GM12878 (cell line): ENCODE data around the gene ZNF804B. TPM values are rescaled to one million over a fixed set of nuclear protein-coding genes. Genes with fewer than 3 reads are reported as not detected.

ENCODE experiments used
- ATAC-seq: fragments of 200-7000 bp; cut with Tn5 transposase; 3 replicates; pipeline ENCODE4 v1.9.1; 2020; ENCODE audit warnings: mild to moderate bottlenecking, moderate library complexity
- BruUV-seq: library from RNA; stranded (reverse); fragments of 400-500 nt; replicated peaks from 2 replicates; lab custom pipeline; 2021; lab: Mats Ljungman, UMichigan
- CTCF ChIA-PET: fragments of 300-600 bp; sonication (Branson Sonifier 250); formaldehyde crosslinking; extraction: SDS; loops from one replicate; lab custom pipeline; 2021; ENCODE audit warnings: inconsistent platforms; lab: Yijun Ruan, JAX
- POLR2A ChIA-PET: fragments of 350-600 bp; formaldehyde crosslinking; extraction: SDS; loops from one replicate; lab custom pipeline; 2021; ENCODE audit warnings: inconsistent platforms; lab: Charles Lee
- RAD21 ChIA-PET: fragments of 300-600 bp; sonication (Branson Sonifier 250); formaldehyde crosslinking; loops from one replicate; lab custom pipeline; 2023; ENCODE audit warnings: antibody characterized with exemption; ENCODE audit not compliant: unreplicated experiment; lab: Charles Lee
- SMC1A ChIA-PET: fragments of 300-600 bp; sonication (Branson Sonifier 250); formaldehyde crosslinking; loops from one replicate; lab custom pipeline; 2023; ENCODE audit not compliant: unreplicated experiment, uncharacterized antibody; lab: Charles Lee
- DNase-seq: peaks from one replicate; pipeline ENCODE4 v3.0.0-alpha.2; 2011; ENCODE audit warnings: low read depth, low spot score
- FAIRE-seq: peaks from 3 replicates; lab custom pipeline; 2011; peaks lifted over from hg19 to GRCh38; lab: Jason Lieb, UNC
- H2AFZ ChIP-seq: 2 replicates; pipeline ENCODE4 v1.6.0; 2011; ENCODE audit warnings: low read depth, low read length, control low read depth; ENCODE audit not compliant: control insufficient read depth
- H3K27ac ChIP-seq: 2 replicates; pipeline ENCODE4 v1.5.1; 2011; ENCODE audit warnings: control low read depth; ENCODE audit not compliant: control insufficient read depth, insufficient read depth
- H3K27me3 ChIP-seq, 2 experiments: replicated peaks in 1 of 2; 2 replicates each; pipeline versions ENCODE4 v1.6.0 to v1.6.1; 2011; ENCODE audit warnings: low read length in 1 of 2; ENCODE audit not compliant: control insufficient read depth in 2 of 2, insufficient read depth in 2 of 2
- H3K36me3 ChIP-seq, 2 experiments: 2 replicates each; pipeline ENCODE4 v1.5.1; 2011; ENCODE audit warnings: low read length in 1 of 2; ENCODE audit not compliant: control insufficient read depth in 2 of 2, insufficient read depth in 2 of 2
- H3K4me1 ChIP-seq: 2 replicates; pipeline ENCODE4 v1.6.1; 2011; ENCODE audit warnings: mild to moderate bottlenecking, low read length, moderate library complexity, mixed read lengths; ENCODE audit not compliant: control insufficient read depth, insufficient read depth
- H3K4me2 ChIP-seq: 2 replicates; pipeline ENCODE4 v1.6.0; 2011; ENCODE audit warnings: control low read depth; ENCODE audit not compliant: control insufficient read depth, insufficient read depth
- H3K4me3 ChIP-seq: fragments of 200-600 bp; sonication (generic); 2 replicates; pipeline ENCODE4 v1.5.1; 2016
- H3K79me2 ChIP-seq: 2 replicates; pipeline ENCODE4 v1.6.0; 2011; ENCODE audit warnings: low read length; ENCODE audit not compliant: control insufficient read depth, insufficient read depth
- H3K9ac ChIP-seq: 2 replicates; pipeline ENCODE4 v1.8.0; 2011; ENCODE audit warnings: low read length, control low read depth, mixed read lengths; ENCODE audit not compliant: control insufficient read depth, insufficient read depth
- H3K9me3 ChIP-seq: replicated peaks from 3 replicates; pipeline ENCODE4 v1.5.1; 2011; ENCODE audit warnings: mild to moderate bottlenecking, low read length; ENCODE audit not compliant: control insufficient read depth, insufficient read depth
- H4K20me1 ChIP-seq: 2 replicates; pipeline ENCODE4 v1.6.0; 2011; ENCODE audit not compliant: control insufficient read depth, insufficient read depth
- CHD2 ChIP-seq: IDR thresholded peaks from 2 replicates; pipeline ENCODE4 v1.6.1; 2011; ENCODE audit warnings: low read depth, low read length, improper control_type of control experiment, borderline replicate concordance
- MEF2B ChIP-seq: fragments of 450-650 bp; IDR thresholded peaks from 2 replicates; pipeline ENCODE4 v1.6.1; 2018; ENCODE audit warnings: mild to moderate bottlenecking, moderate library complexity; ENCODE audit not compliant: partially characterized antibody, poor library complexity, severe bottlenecking
- MYC ChIP-seq: IDR thresholded peaks from 2 replicates; pipeline ENCODE4 v1.6.1; 2011; ENCODE audit warnings: mild to moderate bottlenecking, low read length, moderate library complexity, inconsistent platforms; ENCODE audit not compliant: insufficient read depth, insufficient replicate concordance, insufficient read length, severe bottlenecking
- SMAD1 ChIP-seq: fragments of 450-650 bp; IDR thresholded peaks from 2 replicates; pipeline ENCODE4 v1.6.1; 2018; ENCODE audit warnings: mild to moderate bottlenecking, low read depth; ENCODE audit not compliant: partially characterized antibody
- STAT3 ChIP-seq: IDR thresholded peaks from 2 replicates; pipeline ENCODE4 v1.6.1; 2011; ENCODE audit warnings: low read depth, low read length, improper control_type of control experiment
- SUZ12 ChIP-seq: fragments of 200-600 bp; sonication (generic); IDR thresholded peaks from one replicate; pipeline ENCODE4 v1.6.1; 2018; ENCODE audit warnings: antibody characterized with exemption, mild to moderate bottlenecking; ENCODE audit not compliant: unreplicated experiment
- TCF7 ChIP-seq: IDR thresholded peaks from 2 replicates; pipeline ENCODE4 v1.6.1; 2014; ENCODE audit warnings: antibody characterized with exemption, borderline replicate concordance
- YBX1 ChIP-seq: fragments of 450-650 bp; IDR thresholded peaks from 2 replicates; pipeline ENCODE4 v1.6.1; 2016; ENCODE audit warnings: antibody characterized with exemption
- ZBED1 ChIP-seq: IDR thresholded peaks from 2 replicates; pipeline ENCODE4 v1.6.1; 2016; ENCODE audit warnings: borderline replicate concordance
- in situ Hi-C: fragments of 300-500 bp; cut with MboI; formaldehyde crosslinking; loops from 9 replicates; pipeline ENCODE4 v1.14.3; 2018; ENCODE audit warnings: mixed read lengths
- intact Hi-C: fragments of 100-400 bp; cut with micrococcal nuclease; formaldehyde crosslinking; loops from one replicate; pipeline ENCODE4 v1.14.2; 2022; ENCODE audit not compliant: unreplicated experiment
- polyA plus RNA-seq, 11 experiments: library from polyadenylated mRNA; depleted of rRNA in 4 of 11; unstranded in 6 of 11; stranded (reverse) in 5 of 11; fragments of >200 nt; fragmentation: Nextera tagmentation in 4 of 11; fragmentation: Illumina TruSeq in 1 of 11; extraction: Ambion mirVana in 4 of 11; extraction: Trizol in 1 of 11; gene quantifications; 1 replicate in 1 of 11; 2 replicates in 10 of 11; pipeline versions ENCODE4 v1.2.1 to v1.2.3, GENCODE V29; 2011 to 2016; ENCODE audit warnings: inconsistent platforms in 2 of 11, missing spikeins in 2 of 11, low read depth in 1 of 11
- total RNA-seq, 4 experiments: library from RNA; depleted of rRNA in 3 of 4; stranded (reverse); fragments of >200 nt in 3 of 4; fragmentation: Illumina TruSeq in 1 of 4; extraction: Trizol in 1 of 4; gene quantifications; 2 replicates each; pipeline versions ENCODE4 v1.2.1 to v1.2.3, GENCODE V29; 2013 to 2021
- TF ChIP-seq, protein P1 (sequence below): fragments of 450-650 bp; IDR thresholded peaks from 2 replicates; pipeline ENCODE4 v1.6.1; 2017; ENCODE audit warnings: low read depth, mild to moderate bottlenecking, moderate library complexity
- TF ChIP-seq, protein P2 (sequence below): fragments of 450-650 bp; IDR thresholded peaks from 2 replicates; pipeline ENCODE4 v1.6.1; 2017; ENCODE audit warnings: antibody characterized with exemption, mild to moderate bottlenecking, moderate library complexity

The ZNF804B gene
- total and polyA plus RNA-seq, 10 of the 15 experiments (the other 5 are each of a cell fraction or from before 2014, with no cell fraction given) = not detected

DNA sequence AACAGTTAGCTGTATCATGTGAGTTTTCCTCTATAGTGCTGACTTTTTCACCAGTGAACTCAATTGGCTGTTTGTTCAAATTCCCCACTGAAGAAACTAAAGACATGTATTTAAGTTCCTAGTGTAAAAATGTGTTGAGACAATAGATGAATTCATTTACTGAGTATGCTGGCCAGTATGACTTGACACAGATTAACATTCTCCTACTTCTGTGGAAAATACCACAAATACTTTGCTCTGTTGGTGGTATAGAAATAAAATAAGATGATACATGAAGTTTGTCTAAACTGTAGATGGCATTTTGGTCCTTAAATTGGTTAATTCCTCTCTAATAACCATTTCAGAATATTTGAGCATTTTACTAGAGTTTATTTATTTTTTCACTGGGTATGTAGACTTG is 263.7 kb downstream of the ZNF804B start:
- H4K20me1 ChIP-seq = no peaks in the 10 kb centered on the region
- ChIA-PET CTCF (no interaction called here), SMC1A (interaction anchor here (0.9 to 4.3 kb wide), 2 partner anchors 17 to 30 kb away, joined by 5 to 45 read pairs; no protein-coding TSS in a partner anchor), POLR2A (interaction anchor here (0.6 kb wide), 1 partner anchor 56 kb away, joined by 7 read pairs; no protein-coding TSS in a partner anchor), RAD21 (no interaction called here)
- in situ Hi-C loops = no loop called here
- DNase-seq = no peak
- ATAC-seq = no peak
- H3K4me1 ChIP-seq = no peaks in the 10 kb centered on the region
- H3K9ac ChIP-seq = no peak overlapping the region
- no peaks in the 10 kb centered on the region for H3K27me3 ChIP-seq
- H3K4me2 ChIP-seq = no peak overlapping the region
- BruUV-seq = no TSS peak
- no peak overlapping the region for H2AFZ ChIP-seq
- TF ChIP-seq CHD2 (no peak), TCF7 (no peak), STAT3 (no peak), SMAD1 (no peak), YBX1 (no peak), ZBED1 (no peak), MEF2B (no peak), MYC (no peak), SUZ12 (no peak)
- TF ChIP-seq, protein P1, sequence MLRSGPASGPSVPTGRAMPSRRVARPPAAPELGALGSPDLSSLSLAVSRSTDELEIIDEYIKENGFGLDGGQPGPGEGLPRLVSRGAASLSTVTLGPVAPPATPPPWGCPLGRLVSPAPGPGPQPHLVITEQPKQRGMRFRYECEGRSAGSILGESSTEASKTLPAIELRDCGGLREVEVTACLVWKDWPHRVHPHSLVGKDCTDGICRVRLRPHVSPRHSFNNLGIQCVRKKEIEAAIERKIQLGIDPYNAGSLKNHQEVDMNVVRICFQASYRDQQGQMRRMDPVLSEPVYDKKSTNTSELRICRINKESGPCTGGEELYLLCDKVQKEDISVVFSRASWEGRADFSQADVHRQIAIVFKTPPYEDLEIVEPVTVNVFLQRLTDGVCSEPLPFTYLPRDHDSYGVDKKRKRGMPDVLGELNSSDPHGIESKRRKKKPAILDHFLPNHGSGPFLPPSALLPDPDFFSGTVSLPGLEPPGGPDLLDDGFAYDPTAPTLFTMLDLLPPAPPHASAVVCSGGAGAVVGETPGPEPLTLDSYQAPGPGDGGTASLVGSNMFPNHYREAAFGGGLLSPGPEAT = no peak
- TF ChIP-seq, protein P2, sequence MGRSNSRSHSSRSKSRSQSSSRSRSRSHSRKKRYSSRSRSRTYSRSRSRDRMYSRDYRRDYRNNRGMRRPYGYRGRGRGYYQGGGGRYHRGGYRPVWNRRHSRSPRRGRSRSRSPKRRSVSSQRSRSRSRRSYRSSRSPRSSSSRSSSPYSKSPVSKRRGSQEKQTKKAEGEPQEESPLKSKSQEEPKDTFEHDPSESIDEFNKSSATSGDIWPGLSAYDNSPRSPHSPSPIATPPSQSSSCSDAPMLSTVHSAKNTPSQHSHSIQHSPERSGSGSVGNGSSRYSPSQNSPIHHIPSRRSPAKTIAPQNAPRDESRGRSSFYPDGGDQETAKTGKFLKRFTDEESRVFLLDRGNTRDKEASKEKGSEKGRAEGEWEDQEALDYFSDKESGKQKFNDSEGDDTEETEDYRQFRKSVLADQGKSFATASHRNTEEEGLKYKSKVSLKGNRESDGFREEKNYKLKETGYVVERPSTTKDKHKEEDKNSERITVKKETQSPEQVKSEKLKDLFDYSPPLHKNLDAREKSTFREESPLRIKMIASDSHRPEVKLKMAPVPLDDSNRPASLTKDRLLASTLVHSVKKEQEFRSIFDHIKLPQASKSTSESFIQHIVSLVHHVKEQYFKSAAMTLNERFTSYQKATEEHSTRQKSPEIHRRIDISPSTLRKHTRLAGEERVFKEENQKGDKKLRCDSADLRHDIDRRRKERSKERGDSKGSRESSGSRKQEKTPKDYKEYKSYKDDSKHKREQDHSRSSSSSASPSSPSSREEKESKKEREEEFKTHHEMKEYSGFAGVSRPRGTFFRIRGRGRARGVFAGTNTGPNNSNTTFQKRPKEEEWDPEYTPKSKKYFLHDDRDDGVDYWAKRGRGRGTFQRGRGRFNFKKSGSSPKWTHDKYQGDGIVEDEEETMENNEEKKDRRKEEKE = no peak
- TF ChIP-seq, all 136 proteins: peak for 0
- H3K4me3 ChIP-seq = no peak overlapping the region
- H3K9me3 ChIP-seq = no peaks in the 10 kb centered on the region
- H3K36me3 ChIP-seq = no peaks in the 10 kb centered on the region
- intact Hi-C loops = no loop called here
- no peak for FAIRE-seq
- no peak overlapping the region for H3K27ac ChIP-seq
- no peaks in the 10 kb centered on the region for H3K79me2 ChIP-seq
